GM12878 (cell line): ENCODE data around the gene REEP3. TPM values are rescaled to one million over a fixed set of nuclear protein-coding genes. Genes with fewer than 3 reads are reported as not detected.
A peak's percentile ranks its signal among the peaks of the same experiment; 100 is the strongest.

Experiments used
- ATAC-seq: fragments of 200-7000 bp; cut with Tn5 transposase; 3 replicates; pipeline ENCODE4 v1.9.1; 2020; ENCODE audit warnings: mild to moderate bottlenecking, moderate library complexity
- BruUV-seq: library from RNA; stranded (reverse); fragments of 400-500 nt; replicated peaks from 2 replicates; lab custom pipeline; 2021; lab: Mats Ljungman, UMichigan
- CTCF ChIA-PET: fragments of 300-600 bp; sonication (Branson Sonifier 250); formaldehyde crosslinking; extraction: SDS; loops from one replicate; lab custom pipeline; 2021; ENCODE audit warnings: inconsistent platforms; lab: Yijun Ruan, JAX
- POLR2A ChIA-PET: fragments of 350-600 bp; formaldehyde crosslinking; extraction: SDS; loops from one replicate; lab custom pipeline; 2021; ENCODE audit warnings: inconsistent platforms; lab: Charles Lee
- RAD21 ChIA-PET: fragments of 300-600 bp; sonication (Branson Sonifier 250); formaldehyde crosslinking; loops from one replicate; lab custom pipeline; 2023; ENCODE audit warnings: antibody characterized with exemption; ENCODE audit not compliant: unreplicated experiment; lab: Charles Lee
- SMC1A ChIA-PET: fragments of 300-600 bp; sonication (Branson Sonifier 250); formaldehyde crosslinking; loops from one replicate; lab custom pipeline; 2023; ENCODE audit not compliant: unreplicated experiment, uncharacterized antibody; lab: Charles Lee
- DNase-seq: peaks from one replicate; pipeline ENCODE4 v3.0.0-alpha.2; 2011; ENCODE audit warnings: low read depth, low spot score
- FAIRE-seq: peaks from 3 replicates; lab custom pipeline; 2011; peaks lifted over from hg19 to GRCh38; lab: Jason Lieb, UNC
- H2AFZ ChIP-seq: 2 replicates; pipeline ENCODE4 v1.6.0; 2011; ENCODE audit warnings: low read depth, low read length, control low read depth; ENCODE audit not compliant: control insufficient read depth
- H3K27ac ChIP-seq: 2 replicates; pipeline ENCODE4 v1.5.1; 2011; ENCODE audit warnings: control low read depth; ENCODE audit not compliant: control insufficient read depth, insufficient read depth
- H3K27me3 ChIP-seq, 2 experiments: replicated peaks in 1 of 2; 2 replicates each; pipeline versions ENCODE4 v1.6.0 to v1.6.1; 2011; ENCODE audit warnings: low read length in 1 of 2; ENCODE audit not compliant: control insufficient read depth in 2 of 2, insufficient read depth in 2 of 2
- H3K36me3 ChIP-seq, 2 experiments: 2 replicates each; pipeline ENCODE4 v1.5.1; 2011; ENCODE audit warnings: low read length in 1 of 2; ENCODE audit not compliant: control insufficient read depth in 2 of 2, insufficient read depth in 2 of 2
- H3K4me1 ChIP-seq: 2 replicates; pipeline ENCODE4 v1.6.1; 2011; ENCODE audit warnings: mild to moderate bottlenecking, low read length, moderate library complexity, mixed read lengths; ENCODE audit not compliant: control insufficient read depth, insufficient read depth
- H3K4me2 ChIP-seq: 2 replicates; pipeline ENCODE4 v1.6.0; 2011; ENCODE audit warnings: control low read depth; ENCODE audit not compliant: control insufficient read depth, insufficient read depth
- H3K4me3 ChIP-seq: fragments of 200-600 bp; sonication (generic); 2 replicates; pipeline ENCODE4 v1.5.1; 2016
- H3K79me2 ChIP-seq: 2 replicates; pipeline ENCODE4 v1.6.0; 2011; ENCODE audit warnings: low read length; ENCODE audit not compliant: control insufficient read depth, insufficient read depth
- H3K9ac ChIP-seq: 2 replicates; pipeline ENCODE4 v1.8.0; 2011; ENCODE audit warnings: low read length, control low read depth, mixed read lengths; ENCODE audit not compliant: control insufficient read depth, insufficient read depth
- H3K9me3 ChIP-seq: replicated peaks from 3 replicates; pipeline ENCODE4 v1.5.1; 2011; ENCODE audit warnings: mild to moderate bottlenecking, low read length; ENCODE audit not compliant: control insufficient read depth, insufficient read depth
- H4K20me1 ChIP-seq: 2 replicates; pipeline ENCODE4 v1.6.0; 2011; ENCODE audit not compliant: control insufficient read depth, insufficient read depth
- CREM ChIP-seq: IDR thresholded peaks from 2 replicates; pipeline ENCODE4 v1.6.1; 2014; ENCODE audit warnings: antibody characterized with exemption, low read depth
- ETV6 ChIP-seq, 2 experiments: fragments of 450-650 bp in 1 of 2; IDR thresholded peaks in 1 of 2; conservative IDR thresholded peaks in 1 of 2; 2 replicates each; pipeline ENCODE4 v1.6.1; 2014; ENCODE audit warnings: antibody characterized with exemption in 1 of 2, borderline replicate concordance in 1 of 2, low read depth in 1 of 2, mild to moderate bottlenecking in 1 of 2, moderate library complexity in 1 of 2
- MEF2A ChIP-seq: IDR thresholded peaks from 2 replicates; pipeline ENCODE4 v1.6.1; 2011; ENCODE audit warnings: low read depth, mild to moderate bottlenecking, low read length, moderate library complexity; ENCODE audit not compliant: insufficient read depth
- MTA2 ChIP-seq: fragments of 450-650 bp; IDR thresholded peaks from 2 replicates; pipeline ENCODE4 v1.6.1; 2016; ENCODE audit warnings: low read depth, mild to moderate bottlenecking, moderate library complexity
- NRF1 ChIP-seq: conservative IDR thresholded peaks from 2 replicates; pipeline ENCODE4 v1.6.1; 2011; ENCODE audit warnings: mild to moderate bottlenecking, low read depth, low read length, improper control_type of control experiment
- RAD21 ChIP-seq: IDR thresholded peaks from 2 replicates; pipeline ENCODE4 v1.6.1; 2011; ENCODE audit warnings: mild to moderate bottlenecking, low read depth, low read length, moderate library complexity; ENCODE audit not compliant: insufficient read depth
- SRF ChIP-seq, 2 experiments: IDR thresholded peaks; 2 replicates each; pipeline ENCODE4 v1.6.1; 2011; ENCODE audit warnings: low read depth in 2 of 2, low read length in 2 of 2, mild to moderate bottlenecking in 1 of 2, moderate library complexity in 1 of 2
- ZSCAN29 ChIP-seq: fragments of 450-650 bp; IDR thresholded peaks from 2 replicates; pipeline ENCODE4 v1.6.1; 2017; ENCODE audit warnings: mild to moderate bottlenecking, moderate library complexity
- WGBS: methylation state at CpG from one replicate; pipeline ENCODE4 v1.1.6; 2016; ENCODE audit warnings: low lambda C conversion rate; ENCODE audit not compliant: insufficient replicate concordance, insufficient coverage; ENCODE audit errors: missing lambda C conversion rate; 5-methylcytosine and 5-hydroxymethylcytosine counted together
- in situ Hi-C: fragments of 300-500 bp; cut with MboI; formaldehyde crosslinking; loops from 9 replicates; pipeline ENCODE4 v1.14.3; 2018; ENCODE audit warnings: mixed read lengths
- intact Hi-C: fragments of 100-400 bp; cut with micrococcal nuclease; formaldehyde crosslinking; loops from one replicate; pipeline ENCODE4 v1.14.2; 2022; ENCODE audit not compliant: unreplicated experiment
- polyA plus RNA-seq, 11 experiments: library from polyadenylated mRNA; depleted of rRNA in 4 of 11; unstranded in 6 of 11; stranded (reverse) in 5 of 11; fragments of >200 nt; fragmentation: Nextera tagmentation in 4 of 11; fragmentation: Illumina TruSeq in 1 of 11; extraction: Ambion mirVana in 4 of 11; extraction: Trizol in 1 of 11; gene quantifications; 1 replicate in 1 of 11; 2 replicates in 10 of 11; pipeline versions ENCODE4 v1.2.1 to v1.2.3, GENCODE V29; 2011 to 2016; ENCODE audit warnings: inconsistent platforms in 2 of 11, missing spikeins in 2 of 11, low read depth in 1 of 11
- total RNA-seq, 4 experiments: library from RNA; depleted of rRNA in 3 of 4; stranded (reverse); fragments of >200 nt in 3 of 4; fragmentation: Illumina TruSeq in 1 of 4; extraction: Trizol in 1 of 4; gene quantifications; 2 replicates each; pipeline versions ENCODE4 v1.2.1 to v1.2.3, GENCODE V29; 2013 to 2021
- TF ChIP-seq, protein P1 (sequence below): fragments of 450-650 bp; IDR thresholded peaks from 2 replicates; pipeline ENCODE4 v1.6.1; 2017; ENCODE audit warnings: mild to moderate bottlenecking, moderate library complexity
- TF ChIP-seq, protein P2 (sequence below): fragments of 450-650 bp; formaldehyde crosslinking; IDR thresholded peaks from 2 replicates; pipeline ENCODE4 v1.5.0; 2022; ENCODE audit warnings: mild to moderate bottlenecking, missing genetic modification characterization

REEP3 gene
- total and polyA plus RNA-seq, 10 of the 15 experiments (the other 5 are each of a cell fraction or from before 2014, with no cell fraction given) = 4.9 to 25.9 (median 16.2) TPM

DNA sequence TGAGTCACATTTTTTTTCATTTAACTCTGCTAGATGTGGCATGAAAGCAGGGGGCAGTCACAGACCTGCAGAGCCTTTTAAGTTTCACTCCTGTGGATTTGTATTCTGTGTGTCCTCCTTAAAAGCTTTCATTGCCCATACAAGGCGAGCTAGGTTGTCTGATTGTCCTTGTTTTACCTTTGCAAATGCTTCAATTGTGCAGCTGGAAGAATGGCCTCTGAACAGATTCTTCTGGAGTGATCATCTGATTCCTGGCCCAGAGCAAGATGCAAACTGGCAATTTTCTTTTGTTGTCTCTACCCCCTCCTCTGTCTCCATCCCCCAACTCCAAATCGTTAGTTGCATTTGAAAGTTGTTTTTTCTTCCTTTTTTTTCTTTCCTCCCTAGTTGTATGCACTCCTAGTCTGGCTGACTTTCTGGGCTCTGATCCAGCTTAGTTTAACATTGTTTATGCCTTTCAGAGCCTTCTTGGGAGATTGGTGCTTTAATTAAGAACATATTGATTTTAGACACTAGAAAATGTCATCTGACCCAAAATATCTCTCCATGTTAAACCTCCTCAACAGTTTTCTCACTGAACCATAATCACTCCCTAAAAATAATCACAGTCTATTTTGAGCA, 150.2 kb downstream of the REEP3 start:
- RAD21 ChIA-PET = interaction anchor here (1.7 to 1.9 kb wide), 2 partner anchors 41 to 49 kb away, joined by 5 to 7 read pairs; no protein-coding TSS in a partner anchor
- Histone ChIP-seq H3K9ac (no peak overlapping the region), H3K4me1 (peaks cover 7% of the 10 kb centered on the region), H4K20me1 (no peaks in the 10 kb centered on the region), H3K27ac (no peak overlapping the region), H2AFZ (peak overlapping the region; percentile 19), H3K4me2 (no peak overlapping the region), H3K4me3 (no peak overlapping the region), H3K9me3 (no peaks in the 10 kb centered on the region), H3K36me3 (no peaks in the 10 kb centered on the region), H3K27me3 (no peaks in the 10 kb centered on the region), H3K79me2 (no peaks in the 10 kb centered on the region)
- POLR2A ChIA-PET = no interaction called here
- WGBS = 61% methylated on average over 2 of the region's 2 CpGs
- intact Hi-C loops (no loop called here), in situ Hi-C loops (no loop called here)
- ATAC-seq = no peak
- no peak for FAIRE-seq
- CTCF ChIA-PET = interaction anchor here (1.0 to 2.7 kb wide), 4 partner anchors 36 to 505 kb away, joined by 3 to 12 read pairs (median 3); no protein-coding TSS in a partner anchor
- BruUV-seq = no TSS peak
- DNase-seq = no peak
- SMC1A ChIA-PET = interaction anchor here (0.5 to 1.9 kb wide), 3 partner anchors 22 to 437 kb away, joined by 3 to 9 read pairs (median 4); no protein-coding TSS in a partner anchor
- TF ChIP-seq ETV6 (conservative IDR thresholded peaks at IDR 0.05 in 1 of 2, IDR thresholded peaks at IDR 0.05 in 1 of 2; ENCODE audit: borderline replicate concordance in 1 of 2, low read depth in 1 of 2) = no peak
- TF ChIP-seq, protein P1, sequence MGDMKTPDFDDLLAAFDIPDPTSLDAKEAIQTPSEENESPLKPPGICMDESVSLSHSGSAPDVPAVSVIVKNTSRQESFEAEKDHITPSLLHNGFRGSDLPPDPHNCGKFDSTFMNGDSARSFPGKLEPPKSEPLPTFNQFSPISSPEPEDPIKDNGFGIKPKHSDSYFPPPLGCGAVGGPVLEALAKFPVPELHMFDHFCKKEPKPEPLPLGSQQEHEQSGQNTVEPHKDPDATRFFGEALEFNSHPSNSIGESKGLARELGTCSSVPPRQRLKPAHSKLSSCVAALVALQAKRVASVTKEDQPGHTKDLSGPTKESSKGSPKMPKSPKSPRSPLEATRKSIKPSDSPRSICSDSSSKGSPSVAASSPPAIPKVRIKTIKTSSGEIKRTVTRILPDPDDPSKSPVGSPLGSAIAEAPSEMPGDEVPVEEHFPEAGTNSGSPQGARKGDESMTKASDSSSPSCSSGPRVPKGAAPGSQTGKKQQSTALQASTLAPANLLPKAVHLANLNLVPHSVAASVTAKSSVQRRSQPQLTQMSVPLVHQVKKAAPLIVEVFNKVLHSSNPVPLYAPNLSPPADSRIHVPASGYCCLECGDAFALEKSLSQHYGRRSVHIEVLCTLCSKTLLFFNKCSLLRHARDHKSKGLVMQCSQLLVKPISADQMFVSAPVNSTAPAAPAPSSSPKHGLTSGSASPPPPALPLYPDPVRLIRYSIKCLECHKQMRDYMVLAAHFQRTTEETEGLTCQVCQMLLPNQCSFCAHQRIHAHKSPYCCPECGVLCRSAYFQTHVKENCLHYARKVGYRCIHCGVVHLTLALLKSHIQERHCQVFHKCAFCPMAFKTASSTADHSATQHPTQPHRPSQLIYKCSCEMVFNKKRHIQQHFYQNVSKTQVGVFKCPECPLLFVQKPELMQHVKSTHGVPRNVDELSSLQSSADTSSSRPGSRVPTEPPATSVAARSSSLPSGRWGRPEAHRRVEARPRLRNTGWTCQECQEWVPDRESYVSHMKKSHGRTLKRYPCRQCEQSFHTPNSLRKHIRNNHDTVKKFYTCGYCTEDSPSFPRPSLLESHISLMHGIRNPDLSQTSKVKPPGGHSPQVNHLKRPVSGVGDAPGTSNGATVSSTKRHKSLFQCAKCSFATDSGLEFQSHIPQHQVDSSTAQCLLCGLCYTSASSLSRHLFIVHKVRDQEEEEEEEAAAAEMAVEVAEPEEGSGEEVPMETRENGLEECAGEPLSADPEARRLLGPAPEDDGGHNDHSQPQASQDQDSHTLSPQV = no peak
- TF ChIP-seq MEF2A = 0 out of 2 replicates have a peak, but pooled peaks have one; percentile 22
- no peak for TF ChIP-seq MTA2
- TF ChIP-seq RAD21 = peak; percentile 25; the same call in 1 of the 2 replicates
- TF ChIP-seq NRF1 = no peak
- 0 out of 4 replicates have a peak, but pooled peaks of 1 of the 2 experiments have one; percentile 61 for TF ChIP-seq SRF (IDR thresholded peaks at IDR 0.05; ENCODE audit: low read depth in 2 of 2, low read length in 2 of 2)
- no peak for TF ChIP-seq ZSCAN29
- TF ChIP-seq CREM = no peak
- TF ChIP-seq, protein P2, sequence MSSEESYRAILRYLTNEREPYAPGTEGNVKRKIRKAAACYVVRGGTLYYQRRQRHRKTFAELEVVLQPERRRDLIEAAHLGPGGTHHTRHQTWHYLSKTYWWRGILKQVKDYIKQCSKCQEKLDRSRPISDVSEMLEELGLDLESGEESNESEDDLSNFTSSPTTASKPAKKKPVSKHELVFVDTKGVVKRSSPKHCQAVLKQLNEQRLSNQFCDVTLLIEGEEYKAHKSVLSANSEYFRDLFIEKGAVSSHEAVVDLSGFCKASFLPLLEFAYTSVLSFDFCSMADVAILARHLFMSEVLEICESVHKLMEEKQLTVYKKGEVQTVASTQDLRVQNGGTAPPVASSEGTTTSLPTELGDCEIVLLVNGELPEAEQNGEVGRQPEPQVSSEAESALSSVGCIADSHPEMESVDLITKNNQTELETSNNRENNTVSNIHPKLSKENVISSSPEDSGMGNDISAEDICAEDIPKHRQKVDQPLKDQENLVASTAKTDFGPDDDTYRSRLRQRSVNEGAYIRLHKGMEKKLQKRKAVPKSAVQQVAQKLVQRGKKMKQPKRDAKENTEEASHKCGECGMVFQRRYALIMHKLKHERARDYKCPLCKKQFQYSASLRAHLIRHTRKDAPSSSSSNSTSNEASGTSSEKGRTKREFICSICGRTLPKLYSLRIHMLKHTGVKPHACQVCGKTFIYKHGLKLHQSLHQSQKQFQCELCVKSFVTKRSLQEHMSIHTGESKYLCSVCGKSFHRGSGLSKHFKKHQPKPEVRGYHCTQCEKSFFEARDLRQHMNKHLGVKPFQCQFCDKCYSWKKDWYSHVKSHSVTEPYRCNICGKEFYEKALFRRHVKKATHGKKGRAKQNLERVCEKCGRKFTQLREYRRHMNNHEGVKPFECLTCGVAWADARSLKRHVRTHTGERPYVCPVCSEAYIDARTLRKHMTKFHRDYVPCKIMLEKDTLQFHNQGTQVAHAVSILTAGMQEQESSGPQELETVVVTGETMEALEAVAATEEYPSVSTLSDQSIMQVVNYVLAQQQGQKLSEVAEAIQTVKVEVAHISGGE = no peak
